Endothelial cell of umbilical vein (primary cell): ENCODE results near the gene HMGXB3.

Experiments used
- MYC ChIP-seq: IDR thresholded peaks from one replicate; pipeline ENCODE4 v1.6.1; 2011; ENCODE audit warnings: mild to moderate bottlenecking, low read depth, low read length
- POLR2AphosphoS5 ChIP-seq: IDR thresholded peaks from 2 replicates; pipeline ENCODE4 v1.6.1; 2012; ENCODE audit warnings: low read depth, mild to moderate bottlenecking, control low read depth, low read length, moderate library complexity; ENCODE audit not compliant: insufficient read depth
- TF ChIP-seq, protein P1 (sequence below), 2 donors: IDR thresholded peaks; 1 replicate in 1 of 2; 2 replicates in 1 of 2; pipeline ENCODE4 v1.5.1; 2011; ENCODE audit warnings: low read length in 2 of 2, mild to moderate bottlenecking in 2 of 2, moderate library complexity in 2 of 2, control low read depth in 1 of 2, inconsistent platforms in 1 of 2, low read depth in 1 of 2; ENCODE audit not compliant: insufficient read depth in 1 of 2; ENCODE audit errors: extremely low read depth in 1 of 2

DNA sequence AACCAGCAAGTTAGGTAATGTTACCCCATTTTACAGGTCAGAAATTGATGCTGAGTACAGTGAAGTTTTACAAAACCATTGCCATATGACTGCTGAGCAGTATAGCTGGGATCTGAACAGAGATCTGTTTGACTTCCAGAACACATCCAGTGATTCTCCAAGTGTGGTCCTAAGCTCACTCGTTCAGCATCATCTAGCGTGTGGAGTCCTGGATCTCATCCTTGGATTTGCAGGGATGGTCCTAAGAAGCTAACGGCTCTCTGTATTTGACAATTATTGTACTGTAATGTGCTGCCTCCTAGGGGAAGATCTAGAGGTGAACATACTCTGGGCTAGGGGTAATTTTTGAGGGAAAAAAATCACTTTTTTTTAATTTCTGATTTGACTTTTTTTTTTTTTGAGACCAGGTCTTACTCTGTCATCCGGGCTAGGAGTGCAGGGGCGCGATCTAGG is 38.6 kb upstream of the HMGXB3 start:
- TF ChIP-seq POLR2AphosphoS5 (no peak), MYC (no peak)
- TF ChIP-seq, protein P1, sequence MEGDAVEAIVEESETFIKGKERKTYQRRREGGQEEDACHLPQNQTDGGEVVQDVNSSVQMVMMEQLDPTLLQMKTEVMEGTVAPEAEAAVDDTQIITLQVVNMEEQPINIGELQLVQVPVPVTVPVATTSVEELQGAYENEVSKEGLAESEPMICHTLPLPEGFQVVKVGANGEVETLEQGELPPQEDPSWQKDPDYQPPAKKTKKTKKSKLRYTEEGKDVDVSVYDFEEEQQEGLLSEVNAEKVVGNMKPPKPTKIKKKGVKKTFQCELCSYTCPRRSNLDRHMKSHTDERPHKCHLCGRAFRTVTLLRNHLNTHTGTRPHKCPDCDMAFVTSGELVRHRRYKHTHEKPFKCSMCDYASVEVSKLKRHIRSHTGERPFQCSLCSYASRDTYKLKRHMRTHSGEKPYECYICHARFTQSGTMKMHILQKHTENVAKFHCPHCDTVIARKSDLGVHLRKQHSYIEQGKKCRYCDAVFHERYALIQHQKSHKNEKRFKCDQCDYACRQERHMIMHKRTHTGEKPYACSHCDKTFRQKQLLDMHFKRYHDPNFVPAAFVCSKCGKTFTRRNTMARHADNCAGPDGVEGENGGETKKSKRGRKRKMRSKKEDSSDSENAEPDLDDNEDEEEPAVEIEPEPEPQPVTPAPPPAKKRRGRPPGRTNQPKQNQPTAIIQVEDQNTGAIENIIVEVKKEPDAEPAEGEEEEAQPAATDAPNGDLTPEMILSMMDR (IDR thresholded peaks at IDR 0.05; ENCODE audit: extremely low read depth in 1 of 2, insufficient read depth in 1 of 2, low read depth in 1 of 2, low read length in 2 of 2), result peak; percentile 48 to 57
